Rectal smooth muscle tissue (tissue), 1 donor: ENCODE results near the gene CDKN2D.
A peak's percentile ranks its signal among the peaks of the same experiment; 100 is the strongest.

Source experiments
- H3K27ac ChIP-seq: one replicate; pipeline ENCODE4 v1.7.0; 2013; ENCODE audit warnings: low read depth, low read length, inconsistent platforms
- H3K27me3 ChIP-seq: one replicate; pipeline ENCODE4 v1.7.0; 2013; ENCODE audit warnings: low read length; ENCODE audit not compliant: control insufficient read depth, insufficient read depth
- H3K36me3 ChIP-seq: one replicate; pipeline ENCODE4 v1.7.0; 2013; ENCODE audit warnings: low read length; ENCODE audit not compliant: control insufficient read depth, insufficient read depth
- H3K4me1 ChIP-seq: one replicate; pipeline ENCODE4 v1.7.0; 2013; ENCODE audit warnings: low read length; ENCODE audit not compliant: control insufficient read depth, insufficient read depth
- H3K4me3 ChIP-seq: one replicate; pipeline ENCODE4 v1.7.0; 2013; ENCODE audit warnings: low read length
- H3K9ac ChIP-seq: one replicate; pipeline ENCODE4 v1.7.0; 2013; ENCODE audit warnings: low read length

Gene CDKN2D

DNA sequence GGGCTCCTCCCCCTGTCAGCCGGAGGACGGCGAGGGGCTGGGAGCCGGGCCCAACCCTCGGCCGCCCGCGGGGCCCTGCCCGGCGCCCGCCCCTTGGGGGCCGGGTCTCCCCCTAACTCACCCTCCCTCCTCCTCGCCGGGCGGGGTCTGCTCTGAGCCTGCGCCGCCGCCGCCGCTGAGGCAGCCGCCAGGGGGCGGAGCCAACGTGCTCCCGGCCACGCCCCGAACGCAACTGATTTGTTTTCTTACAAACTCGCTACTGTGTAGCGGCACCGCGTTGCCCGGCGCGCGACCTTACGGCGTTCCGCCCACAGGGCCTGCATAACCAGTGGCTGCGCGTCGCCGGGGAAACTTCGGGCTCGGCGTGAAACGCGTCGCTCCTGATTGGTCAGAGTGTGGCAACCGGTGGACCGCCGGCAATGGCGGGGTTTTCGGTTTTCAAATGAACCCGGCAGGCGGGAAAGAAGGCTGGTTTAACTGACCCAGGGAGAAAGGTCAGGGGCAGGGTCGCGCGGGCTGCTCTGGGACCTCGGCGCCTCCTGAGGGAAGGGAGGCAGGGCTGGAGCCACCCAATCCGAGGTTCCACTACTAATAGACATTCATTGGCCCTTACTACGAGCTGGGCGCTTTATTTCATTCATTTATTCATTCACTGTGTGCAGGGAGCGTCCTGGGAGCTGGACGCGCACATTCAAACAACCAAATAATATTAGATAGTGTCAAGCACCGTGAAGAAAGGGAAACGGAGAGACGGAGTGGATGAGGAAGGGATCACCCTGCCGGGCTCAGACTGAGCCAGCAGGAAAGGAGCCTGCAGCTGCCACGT lies at the start of gene CDKN2D:
CDKN2D (minus strand) TSS at position 154 of the 826 bp plus-strand sequence. CDS start 326 bp downstream, outside the sequence.
- peak within 1 kb of the TSS; percentile 73 for H3K4me3 ChIP-seq
- no peaks in the 10 kb centered on the region for H3K36me3 ChIP-seq
- H3K9ac ChIP-seq, result no peak within 1 kb of the TSS
- peak within 1 kb of the TSS; percentile 51 for H3K27ac ChIP-seq
- H3K4me1 ChIP-seq, result peaks cover 12% of the 10 kb centered on the region
- no peaks in the 10 kb centered on the region for H3K27me3 ChIP-seq

DNA sequence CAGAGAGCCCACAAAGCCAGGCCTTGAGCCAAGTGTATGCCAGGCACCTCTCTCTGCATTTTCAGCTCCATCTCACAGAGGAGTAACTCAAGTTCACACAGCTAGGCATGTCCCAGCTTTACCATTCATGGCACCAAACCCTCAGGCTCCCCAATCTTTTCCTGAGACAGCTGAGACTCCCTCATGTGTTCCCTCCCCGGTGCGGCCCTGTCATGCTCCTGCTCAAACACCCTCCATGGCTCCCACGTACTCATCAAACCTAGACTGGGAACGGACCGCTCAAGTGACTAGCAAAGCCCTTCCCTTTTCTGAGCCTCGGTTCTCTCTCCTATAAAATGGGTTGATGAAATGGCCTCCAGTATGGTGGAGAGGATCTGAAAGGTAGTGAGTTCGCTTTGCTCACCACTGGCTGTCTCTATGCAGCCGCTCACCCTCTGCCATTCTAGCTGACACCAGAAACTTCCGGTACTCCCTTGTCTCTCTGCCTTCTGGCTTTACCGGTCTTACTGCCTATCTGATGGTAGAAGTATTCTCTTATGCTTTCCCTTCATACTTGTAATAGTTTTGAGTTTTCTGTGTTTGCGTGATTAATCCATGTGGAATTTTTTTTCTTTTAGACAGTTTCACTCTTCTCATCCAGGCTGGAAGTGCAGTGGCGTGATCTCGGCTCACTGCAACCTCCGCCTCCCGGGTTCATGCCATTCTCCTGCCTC lies 48.8 kb upstream of the CDKN2D start:
- H3K9ac ChIP-seq, result no peak overlapping the region
- no peaks in the 10 kb centered on the region for H3K4me1 ChIP-seq
- H3K4me3 ChIP-seq, result no peak overlapping the region
- H3K36me3 ChIP-seq, result no peaks in the 10 kb centered on the region
- H3K27ac ChIP-seq, result no peak overlapping the region
- H3K27me3 ChIP-seq, result no peaks in the 10 kb centered on the region

DNA sequence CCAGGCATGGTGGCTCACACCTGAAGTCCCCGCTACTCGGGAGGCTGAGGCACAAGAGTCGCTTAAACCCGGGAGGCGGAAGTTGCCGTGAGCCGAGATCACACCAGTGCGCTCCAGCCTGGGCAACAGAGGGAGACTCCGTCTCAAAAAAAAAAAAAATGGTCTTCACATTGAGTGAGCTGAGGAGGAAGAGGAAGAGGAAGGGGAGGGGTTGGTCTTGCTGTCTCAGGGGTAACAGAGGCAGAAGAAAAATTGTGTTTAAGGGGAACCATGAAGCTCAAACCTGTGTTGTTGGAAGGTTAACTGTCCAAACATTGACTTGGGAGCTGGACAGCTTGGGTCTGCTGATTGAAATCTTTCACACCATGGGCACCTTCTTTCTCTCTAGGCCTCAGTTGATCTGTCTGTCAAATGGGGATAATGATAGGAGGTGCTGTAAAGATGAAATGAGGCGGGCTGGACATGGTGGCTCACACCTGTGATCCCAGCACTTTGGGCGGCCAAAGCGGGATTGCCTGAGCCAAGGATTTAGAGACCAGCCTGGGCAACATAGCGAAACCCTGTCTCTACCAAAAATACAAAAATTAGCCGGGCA lies 46.7 kb upstream of the CDKN2D start:
- Histone ChIP-seq H3K4me1 (no peaks in the 10 kb centered on the region), H3K27ac (no peak overlapping the region), H3K9ac (no peak overlapping the region), H3K36me3 (no peaks in the 10 kb centered on the region), H3K27me3 (no peaks in the 10 kb centered on the region), H3K4me3 (no peak overlapping the region)

DNA sequence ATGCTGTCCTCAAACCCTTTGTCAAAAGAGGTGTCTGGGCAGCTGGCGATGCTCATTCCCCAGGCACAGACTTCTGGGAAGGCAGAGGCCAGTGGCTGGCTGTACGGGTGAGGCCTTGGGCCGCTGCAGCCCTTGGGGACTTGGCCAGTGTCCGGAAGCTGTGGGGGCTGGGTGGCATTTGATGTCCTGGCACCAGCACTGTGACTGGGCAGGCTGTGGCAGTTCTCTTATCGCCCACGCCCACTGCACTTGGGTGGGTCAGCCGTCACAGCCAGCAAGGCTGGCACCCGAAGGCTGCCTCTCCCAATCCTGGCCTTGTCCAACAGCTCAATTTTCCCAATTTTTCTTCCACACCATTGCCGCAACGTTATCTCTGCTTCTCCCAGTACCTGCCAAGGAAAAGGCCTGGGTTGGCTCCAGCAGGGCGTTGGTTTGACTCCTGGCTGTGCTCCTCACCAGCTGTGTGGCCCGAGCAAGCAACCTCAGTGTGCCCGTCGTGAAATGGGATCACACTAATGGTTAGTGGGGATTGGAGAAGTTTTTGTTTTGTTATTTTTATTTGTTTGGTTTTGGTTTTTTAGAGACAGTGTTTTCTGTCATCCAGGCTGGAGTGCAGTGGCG lies 43.8 kb upstream of the CDKN2D start:
- Histone ChIP-seq H3K4me1 (no peaks in the 10 kb centered on the region), H3K36me3 (no peaks in the 10 kb centered on the region), H3K27me3 (no peaks in the 10 kb centered on the region), H3K27ac (no peak overlapping the region), H3K4me3 (no peak overlapping the region), H3K9ac (no peak overlapping the region)

DNA sequence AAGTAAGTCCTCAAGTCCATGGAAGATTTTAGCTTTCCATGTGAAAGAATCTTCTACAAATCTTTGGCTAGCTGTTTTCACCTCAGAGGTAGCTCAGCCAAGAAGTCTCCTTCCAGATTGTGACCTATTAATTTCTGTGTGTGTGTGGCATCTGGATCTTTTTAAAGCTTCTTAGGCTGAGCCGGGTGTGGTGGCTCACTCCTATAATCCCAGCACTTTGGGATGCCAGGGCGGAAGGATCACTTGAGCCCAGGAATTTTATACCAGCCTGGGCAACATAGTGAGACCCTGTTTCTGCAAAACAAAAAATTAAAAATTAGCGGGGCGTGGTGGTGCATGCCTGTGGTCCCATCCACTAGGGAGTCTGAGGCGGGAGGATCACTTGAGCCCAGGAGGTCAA lies 43.1 kb upstream of the CDKN2D start:
- H3K9ac ChIP-seq, result no peak overlapping the region
- H3K27me3 ChIP-seq, result no peaks in the 10 kb centered on the region
- no peaks in the 10 kb centered on the region for H3K36me3 ChIP-seq
- H3K4me3 ChIP-seq, result no peak overlapping the region
- H3K27ac ChIP-seq, result no peak overlapping the region
- H3K4me1 ChIP-seq, result no peaks in the 10 kb centered on the region

DNA sequence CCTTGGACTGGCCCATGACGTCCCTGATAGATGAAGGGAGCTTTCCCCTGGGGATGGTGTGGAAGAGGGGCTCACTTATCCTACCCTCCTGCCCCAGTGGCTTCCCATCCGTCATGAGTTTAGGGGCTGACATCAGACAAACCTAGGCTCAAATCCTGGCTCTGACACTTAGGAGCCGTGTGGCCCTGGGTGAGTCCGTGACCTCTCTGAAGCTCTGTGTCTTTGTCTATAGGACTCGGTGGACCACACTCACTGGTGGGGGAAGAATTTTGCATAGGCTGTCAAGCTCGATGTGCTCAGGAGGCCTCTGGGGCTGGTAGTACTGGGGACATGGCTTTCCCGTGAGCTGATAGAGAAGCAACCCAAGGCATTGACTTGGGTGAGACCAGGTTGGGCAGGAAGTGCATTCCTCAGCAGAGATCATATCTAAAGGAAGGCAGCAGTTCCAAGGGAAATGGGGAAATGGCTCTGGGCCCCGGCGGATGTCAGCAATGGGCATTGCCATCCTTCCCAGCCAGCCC lies 35.7 kb upstream of the CDKN2D start:
- Histone ChIP-seq H3K4me3 (peak overlapping the region; percentile 39), H3K27me3 (no peaks in the 10 kb centered on the region), H3K27ac (peak overlapping the region; percentile 3), H3K9ac (no peak overlapping the region), H3K36me3 (no peaks in the 10 kb centered on the region), H3K4me1 (no peaks in the 10 kb centered on the region)

DNA sequence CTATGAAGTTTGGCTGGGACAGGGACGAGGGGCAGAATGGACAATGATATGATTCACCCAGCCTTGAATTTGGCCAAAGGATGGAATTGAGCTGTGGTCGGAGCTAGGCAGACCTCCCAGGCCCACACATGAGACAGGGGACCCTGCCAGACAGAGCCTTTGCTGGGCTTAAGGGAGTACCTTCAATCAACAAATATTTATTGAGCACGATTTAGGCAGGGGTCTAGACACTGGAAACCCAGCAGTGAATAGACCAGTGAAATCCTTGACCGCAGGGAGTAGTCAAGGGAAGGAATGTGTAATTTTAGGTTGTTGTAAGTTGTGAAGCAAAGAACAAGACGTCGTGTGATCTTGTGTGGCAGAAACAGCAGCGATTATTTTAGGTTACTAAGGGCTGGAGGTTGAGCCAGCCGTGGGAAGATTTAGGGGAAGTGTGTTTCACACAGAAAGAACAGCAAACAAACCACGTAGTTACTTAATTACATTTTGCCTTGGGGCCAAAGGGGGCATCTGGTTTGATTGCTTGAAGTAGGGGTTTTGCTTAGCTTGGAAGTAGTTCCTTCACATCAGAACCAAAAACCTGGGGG lies 35.2 kb upstream of the CDKN2D start:
- H3K4me1 ChIP-seq, result no peaks in the 10 kb centered on the region
- no peaks in the 10 kb centered on the region for H3K36me3 ChIP-seq
- peak overlapping the region; percentile 3 for H3K27ac ChIP-seq
- H3K9ac ChIP-seq, result peak overlapping the region; percentile 0
- H3K4me3 ChIP-seq, result peak overlapping the region; percentile 95
- no peaks in the 10 kb centered on the region for H3K27me3 ChIP-seq

DNA sequence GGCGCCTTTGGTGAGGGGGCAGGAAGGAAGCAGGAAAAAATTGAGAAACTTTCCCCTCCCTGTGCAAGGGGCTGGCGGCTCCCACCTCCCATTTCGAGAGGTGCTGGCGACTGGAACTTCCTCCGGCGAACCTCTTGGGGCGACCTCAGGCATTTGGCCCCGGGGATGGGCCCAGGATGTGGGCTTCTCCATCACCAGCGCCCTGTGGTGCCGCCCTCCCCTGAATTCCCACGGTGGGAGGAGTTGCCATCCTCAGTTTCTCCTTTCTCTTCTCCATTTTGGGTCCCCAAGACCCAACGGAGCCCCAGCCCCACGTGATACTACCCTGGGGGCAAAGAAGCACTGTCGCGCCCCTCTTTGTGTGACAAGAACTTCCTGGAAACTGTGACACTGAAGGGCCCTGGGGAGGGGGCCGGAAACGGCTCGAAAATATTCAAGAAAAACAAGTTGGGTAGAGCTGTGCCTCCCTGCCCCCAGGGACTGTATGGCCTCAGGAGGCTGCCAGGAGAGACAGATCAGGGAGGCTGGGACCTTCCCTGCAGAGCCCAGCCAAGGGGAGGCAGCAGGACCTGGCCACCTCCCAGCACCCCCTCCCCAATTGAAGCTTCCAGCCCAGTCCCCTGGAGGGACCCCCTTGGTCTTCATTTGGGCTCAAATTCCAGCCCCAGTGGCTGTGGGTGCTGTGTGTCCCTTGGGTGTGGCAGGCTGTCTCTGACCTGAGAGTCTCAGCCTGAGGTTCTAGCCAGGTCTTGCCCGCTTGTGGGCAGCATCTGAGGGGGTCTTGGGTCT lies 34.5 kb upstream of the CDKN2D start:
- Histone ChIP-seq H3K36me3 (no peaks in the 10 kb centered on the region), H3K9ac (peak overlapping the region; percentile 84)

DNA sequence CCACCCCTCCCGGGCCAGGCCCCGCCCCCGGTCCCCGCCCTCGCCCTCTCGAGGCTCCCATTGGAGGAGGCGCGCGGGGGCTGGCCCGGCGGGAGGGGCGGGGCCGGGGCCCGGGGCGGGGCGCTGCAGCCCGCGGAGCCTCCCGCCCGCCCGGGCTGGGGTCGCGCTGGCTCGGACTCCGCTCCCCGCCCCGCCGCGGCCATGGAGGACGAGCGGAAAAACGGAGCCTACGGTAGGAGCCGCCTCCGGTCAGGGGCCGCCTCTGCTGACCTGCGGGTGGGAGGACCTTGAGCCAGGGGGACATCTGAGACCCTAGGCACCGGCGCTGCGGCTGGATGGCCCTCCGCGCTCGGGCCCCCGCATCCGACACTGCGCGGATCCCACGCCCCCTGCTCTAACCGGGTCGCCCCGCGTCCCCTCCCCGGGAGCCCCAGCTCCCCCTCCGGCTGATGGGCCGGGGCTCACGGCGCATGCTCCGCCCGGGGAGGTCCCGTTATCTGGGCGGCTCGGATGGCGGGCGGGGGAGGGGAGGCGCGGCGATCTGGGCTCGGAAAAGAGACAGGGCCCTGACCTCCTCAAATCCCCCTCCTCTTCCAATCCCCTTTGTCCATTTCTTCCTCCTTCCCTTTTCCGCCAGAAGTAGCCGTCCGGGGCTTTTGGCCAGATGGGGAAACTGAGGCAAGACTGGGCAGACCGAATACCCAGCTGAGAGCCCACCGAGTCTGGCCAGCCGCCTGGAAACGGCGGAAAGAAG lies 33.7 kb upstream of the CDKN2D start:
- Histone ChIP-seq H3K27me3 (no peaks in the 10 kb centered on the region), H3K4me3 (peak overlapping the region; percentile 95), H3K36me3 (no peaks in the 10 kb centered on the region), H3K27ac (peak overlapping the region; percentile 66), H3K9ac (peak overlapping the region; percentile 84), H3K4me1 (no peaks in the 10 kb centered on the region)

More for the DNA sequence above, 34.5 kb upstream of the CDKN2D start:
- no peaks in the 10 kb centered on the region for H3K27me3 ChIP-seq
- H3K4me1 ChIP-seq, result no peaks in the 10 kb centered on the region
- H3K4me3 ChIP-seq, result peak overlapping the region; percentile 95
- peak overlapping the region; percentile 66 for H3K27ac ChIP-seq

DNA sequence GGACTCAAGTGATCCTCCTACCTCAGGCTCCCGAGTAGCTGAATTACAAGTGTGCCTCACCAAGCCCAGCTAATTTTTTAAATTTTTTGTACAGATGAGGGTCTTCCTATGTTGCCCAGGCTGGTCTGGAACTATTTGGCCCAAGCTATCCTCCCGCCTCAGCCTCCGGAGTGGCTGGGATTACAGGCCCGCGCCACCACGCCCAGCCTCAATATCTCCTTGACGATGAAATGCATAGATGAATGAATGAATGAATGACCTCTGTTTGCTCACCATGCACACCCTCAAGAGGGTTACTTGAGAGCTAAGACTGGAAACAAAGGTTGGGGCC lies 33.2 kb upstream of the CDKN2D start:
- Histone ChIP-seq H3K27me3 (no peaks in the 10 kb centered on the region), H3K4me1 (no peaks in the 10 kb centered on the region), H3K36me3 (no peaks in the 10 kb centered on the region), H3K27ac (no peak overlapping the region), H3K4me3 (no peak overlapping the region), H3K9ac (no peak overlapping the region)

DNA sequence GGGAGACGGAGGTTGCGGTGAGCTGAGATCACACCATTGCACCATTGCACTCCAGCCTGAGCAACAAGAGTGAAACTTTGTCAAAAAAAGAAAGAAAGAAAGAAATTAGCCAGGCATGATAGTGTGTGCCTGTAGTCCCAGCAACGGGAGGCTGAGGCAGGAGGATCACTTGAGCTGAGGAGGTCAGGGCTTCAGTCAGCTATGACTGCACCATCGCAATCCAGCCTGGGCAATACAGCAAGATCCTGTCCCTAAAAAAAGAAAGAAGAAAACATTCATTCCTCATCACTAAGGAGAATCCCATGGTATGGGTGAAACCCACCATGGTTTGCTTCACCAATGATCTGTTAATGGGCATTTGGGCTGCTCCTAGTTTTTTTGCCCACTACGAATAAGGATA lies 31.4 kb upstream of the CDKN2D start:
- no peak overlapping the region for H3K27ac ChIP-seq
- no peaks in the 10 kb centered on the region for H3K4me1 ChIP-seq
- H3K27me3 ChIP-seq, result no peaks in the 10 kb centered on the region
- H3K36me3 ChIP-seq, result no peaks in the 10 kb centered on the region
- no peak overlapping the region for H3K4me3 ChIP-seq
- no peak overlapping the region for H3K9ac ChIP-seq
